Measurements from ENCODE around the gene ENPP7.
"Not testable (repeated sequence)": the region's sequence is repeated elsewhere in the genome, so short reads cannot be mapped to it uniquely, and the experiment has no call there.

The ENPP7 gene

GRCh38 chr17:79749156-79749815, 18.5 kb downstream of the ENPP7 start:
- no peak for DNase-seq

GRCh38 chr17:79749958-79750357, 19.2 kb downstream of the ENPP7 start:
- no peak for DNase-seq

GRCh38 chr17:79750650-79751545, 20.2 kb downstream of the ENPP7 start:
- DNase-seq: no peak

- no peak for DNase-seq
Observed at GRCh38 chr17:79752175-79752574, 21.4 kb downstream of the ENPP7 start.

GRCh38 chr17:79754370-79754769, 23.6 kb downstream of the ENPP7 start:
- DNase-seq: no peak

GRCh38 chr17:79754903-79755302, 24.2 kb downstream of the ENPP7 start:
- not testable (repeated sequence) for DNase-seq

GRCh38 chr17:79755591-79755990, 24.8 kb downstream of the ENPP7 start:
- DNase-seq: no peak

- no peak for DNase-seq
Observed at GRCh38 chr17:79757140-79757745, 26.5 kb downstream of the ENPP7 start.

GRCh38 chr17:79758271-79758670, 27.5 kb downstream of the ENPP7 start:
- no peak for DNase-seq

GRCh38 chr17:79760197-79760906, 29.6 kb downstream of the ENPP7 start:
- DNase-seq: no peak

GRCh38 chr17:79761894-79762589, 31.3 kb downstream of the ENPP7 start:
- DNase-seq: no peak

GRCh38 chr17:79765708-79766107, 35.0 kb downstream of the ENPP7 start:
- no peak for DNase-seq

- no peak for DNase-seq
Observed at GRCh38 chr17:79769570-79770506, 39.1 kb downstream of the ENPP7 start.

GRCh38 chr17:79771276-79771675, 40.5 kb downstream of the ENPP7 start:
- no peak for DNase-seq

- DNase-seq: not testable (repeated sequence)
Observed at GRCh38 chr17:79772726-79773125, 42.0 kb downstream of the ENPP7 start.

GRCh38 chr17:79774561-79774975, 43.8 kb downstream of the ENPP7 start:
- peak; percentile 18 for DNase-seq

GRCh38 chr17:79775632-79776031, 44.9 kb downstream of the ENPP7 start:
- peak; percentile 14 for DNase-seq

- DNase-seq: peak; percentile 49
Observed at GRCh38 chr17:79776376-79777119, 45.8 kb downstream of the ENPP7 start.

GRCh38 chr17:79777120-79777893, 46.6 kb downstream of the ENPP7 start:
- DNase-seq: peak; percentile 74

All from right kidney (tissue), 1 donor.